ENCODE results near the gene TNIK.

TNIK gene

GRCh38 chr3:171358181-171358880, 101.9 kb downstream of the TNIK start:
- Histone ChIP-seq H2AFZ (ENCODE audit: low read length) (no peak overlapping the region), H3K9me2 (ENCODE audit: low read depth, low read length) (no peaks in the 10 kb centered on the region), H3F3A (ENCODE audit: insufficient read depth, low read length) (no peaks in the 10 kb centered on the region), H3K4me2 (ENCODE audit: low read length) (no peak overlapping the region), H3K27ac (ENCODE audit: low read depth, low read length, poor library complexity, severe bottlenecking) (no peak overlapping the region), H3K79me2 (ENCODE audit: insufficient read depth, low read length) (no peaks in the 10 kb centered on the region), H3K4me1 (ENCODE audit: insufficient read depth, low read length, severe bottlenecking) (no peaks in the 10 kb centered on the region), H3K27me3 (ENCODE audit: insufficient read depth, low read length) (no peaks in the 10 kb centered on the region; the same call in 1 of the 2 replicates), H3K9me3 (ENCODE audit: low read length) (no peaks in the 10 kb centered on the region), H3K36me3 (ENCODE audit: insufficient read depth, low read length) (no peaks in the 10 kb centered on the region), H3K9ac (ENCODE audit: low read length) (no peak overlapping the region), H3K4me3 (ENCODE audit: low read depth, low read length, poor library complexity, severe bottlenecking) (no peak overlapping the region), H4K20me1 (ENCODE audit: insufficient read depth, low read length) (no peaks in the 10 kb centered on the region)
- TF ChIP-seq EZH2 (IDR thresholded peaks at IDR 0.05; ENCODE audit: borderline replicate concordance, low read length) = no peak
- TF ChIP-seq CTCF (IDR thresholded peaks at IDR 0.05; ENCODE audit: low read length) = no peak

- H3K27me3 ChIP-seq (ENCODE audit: insufficient read depth, low read length) = no peaks in the 10 kb centered on the region; the same call in 1 of the 2 replicates
- H3K36me3 ChIP-seq (ENCODE audit: insufficient read depth, low read length) = no peaks in the 10 kb centered on the region
- no peak overlapping the region for H3K4me2 ChIP-seq (ENCODE audit: low read length)
- no peaks in the 10 kb centered on the region for H3K4me1 ChIP-seq (ENCODE audit: insufficient read depth, low read length, severe bottlenecking)
- no peak overlapping the region for H3K9ac ChIP-seq (ENCODE audit: low read length)
- no peak overlapping the region for H3K4me3 ChIP-seq (ENCODE audit: low read depth, low read length, poor library complexity, severe bottlenecking)
- TF ChIP-seq EZH2 (IDR thresholded peaks at IDR 0.05; ENCODE audit: borderline replicate concordance, low read length) (no peak), CTCF (IDR thresholded peaks at IDR 0.05; ENCODE audit: low read length) (no peak)
- H3K79me2 ChIP-seq (ENCODE audit: insufficient read depth, low read length) = no peaks in the 10 kb centered on the region
- no peaks in the 10 kb centered on the region for H3K9me2 ChIP-seq (ENCODE audit: low read depth, low read length)
- no peaks in the 10 kb centered on the region for H3F3A ChIP-seq (ENCODE audit: insufficient read depth, low read length)
- H3K27ac ChIP-seq (ENCODE audit: low read depth, low read length, poor library complexity, severe bottlenecking) = no peak overlapping the region
- H4K20me1 ChIP-seq (ENCODE audit: insufficient read depth, low read length) = no peaks in the 10 kb centered on the region
- no peaks in the 10 kb centered on the region for H3K9me3 ChIP-seq (ENCODE audit: low read length)
- no peak overlapping the region for H2AFZ ChIP-seq (ENCODE audit: low read length)
Measured at GRCh38 chr3:171357721-171358120, 102.5 kb downstream of the TNIK start.

- Histone ChIP-seq H3K9me3 (ENCODE audit: low read length) (no peaks in the 10 kb centered on the region), H3K27me3 (ENCODE audit: insufficient read depth, low read length) (no peaks in the 10 kb centered on the region; the same call in 1 of the 2 replicates), H3K9ac (ENCODE audit: low read length) (no peak overlapping the region), H3K36me3 (ENCODE audit: insufficient read depth, low read length) (no peaks in the 10 kb centered on the region), H3K4me3 (ENCODE audit: low read depth, low read length, poor library complexity, severe bottlenecking) (no peak overlapping the region), H2AFZ (ENCODE audit: low read length) (no peak overlapping the region), H3K79me2 (ENCODE audit: insufficient read depth, low read length) (no peaks in the 10 kb centered on the region), H3K9me2 (ENCODE audit: low read depth, low read length) (no peaks in the 10 kb centered on the region), H3K4me1 (ENCODE audit: insufficient read depth, low read length, severe bottlenecking) (no peaks in the 10 kb centered on the region), H3K27ac (ENCODE audit: low read depth, low read length, poor library complexity, severe bottlenecking) (no peak overlapping the region), H4K20me1 (ENCODE audit: insufficient read depth, low read length) (no peaks in the 10 kb centered on the region), H3K4me2 (ENCODE audit: low read length) (no peak overlapping the region), H3F3A (ENCODE audit: insufficient read depth, low read length) (no peaks in the 10 kb centered on the region)
- no peak for TF ChIP-seq EZH2 (IDR thresholded peaks at IDR 0.05; ENCODE audit: borderline replicate concordance, low read length)
- TF ChIP-seq CTCF (IDR thresholded peaks at IDR 0.05; ENCODE audit: low read length) = no peak
Measured at GRCh38 chr3:171356251-171356650, 104.0 kb downstream of the TNIK start.

All from OCI-LY1 (cell line).